Hepatocyte (in vitro differentiated cells): ENCODE data around the gene STK32C. TPM values are rescaled to one million over a fixed set of nuclear protein-coding genes. Genes with fewer than 3 reads are reported as not detected.

Experiments
- DNase-seq: peaks from one replicate; pipeline ENCODE4 v3.0.0-alpha.2; 2016; ENCODE audit warnings: low spot score
- H2AFZ ChIP-seq: fragments of 200-600 bp; sonication (generic); 2 replicates; pipeline ENCODE4 v1.6.0; 2016; ENCODE audit warnings: antibody characterized with exemption, mild to moderate bottlenecking
- H3K27ac ChIP-seq: fragments of 200-600 bp; sonication (generic); 2 replicates; pipeline ENCODE4 v1.5.1; 2016; ENCODE audit warnings: mild to moderate bottlenecking
- H3K27me3 ChIP-seq: fragments of 200-600 bp; sonication (generic); 2 replicates; pipeline ENCODE4 v1.6.1; 2016
- H3K36me3 ChIP-seq: fragments of 200-600 bp; sonication (generic); replicated peaks from 2 replicates; pipeline ENCODE4 v1.5.1; 2016; ENCODE audit warnings: low read depth; ENCODE audit not compliant: insufficient read depth
- H3K4me1 ChIP-seq: fragments of 200-600 bp; sonication (generic); 2 replicates; pipeline ENCODE4 v1.5.1; 2016; ENCODE audit warnings: mild to moderate bottlenecking, moderate library complexity; ENCODE audit not compliant: insufficient read depth
- H3K4me2 ChIP-seq: fragments of 200-600 bp; sonication (generic); 2 replicates; pipeline ENCODE4 v1.6.0; 2016
- H3K4me3 ChIP-seq: fragments of 200-600 bp; sonication (generic); 2 replicates; pipeline ENCODE4 v1.5.1; 2016; ENCODE audit warnings: mild to moderate bottlenecking
- H3K79me2 ChIP-seq: fragments of 200-600 bp; sonication (generic); 2 replicates; pipeline ENCODE4 v1.6.0; 2017; ENCODE audit warnings: mild to moderate bottlenecking
- H3K9me2 ChIP-seq: fragments of 200-600 bp; sonication (generic); replicated peaks from 2 replicates; pipeline ENCODE4 v1.6.0; 2017; ENCODE audit warnings: mild to moderate bottlenecking; ENCODE audit not compliant: insufficient read depth
- H3K9me3 ChIP-seq: fragments of 200-600 bp; sonication (generic); 2 replicates; pipeline ENCODE4 v1.5.1; 2016; ENCODE audit warnings: low read depth, mild to moderate bottlenecking
- H4K20me1 ChIP-seq: fragments of 200-600 bp; sonication (generic); 2 replicates; pipeline ENCODE4 v1.6.0; 2016; ENCODE audit warnings: mild to moderate bottlenecking; ENCODE audit not compliant: insufficient read depth, poor library complexity, severe bottlenecking
- EZH2 ChIP-seq: fragments of 200-600 bp; sonication (generic); IDR thresholded peaks from 2 replicates; pipeline ENCODE4 v1.6.1; 2016; ENCODE audit warnings: antibody characterized with exemption, mild to moderate bottlenecking, borderline replicate concordance
- EZH2phosphoT487 ChIP-seq: fragments of 200-600 bp; sonication (generic); IDR thresholded peaks from one replicate; pipeline ENCODE4 v1.6.1; 2018; ENCODE audit warnings: antibody characterized with exemption, mild to moderate bottlenecking, low read depth, moderate library complexity; ENCODE audit not compliant: unreplicated experiment, severe bottlenecking
- WGBS: methylation state at CpG from one replicate; pipeline ENCODE4 v1.1.6; 2016; ENCODE audit warnings: low lambda C conversion rate; ENCODE audit errors: missing lambda C conversion rate; 5-methylcytosine and 5-hydroxymethylcytosine counted together
- polyA plus RNA-seq: library from polyadenylated mRNA; unstranded; fragments of >200 nt; fragmentation: Nextera tagmentation; extraction: Ambion mirVana; gene quantifications from 2 replicates; pipeline ENCODE4 v1.2.1, GENCODE V29; 2016
- total RNA-seq: library from RNA; depleted of rRNA; stranded (reverse); fragments of >200 nt; gene quantifications from 2 replicates; pipeline ENCODE4 v1.2.3, GENCODE V29; 2014
- TF ChIP-seq, protein P1 (sequence below): fragments of 200-600 bp; sonication (generic); IDR thresholded peaks from 2 replicates; pipeline ENCODE4 v1.5.1; 2016; ENCODE audit warnings: antibody characterized with exemption, mild to moderate bottlenecking; ENCODE audit not compliant: poor library complexity

Gene STK32C
- total and polyA plus RNA-seq, 2 experiments from 2014 or later, result 7.9 to 12.2 TPM

DNA sequence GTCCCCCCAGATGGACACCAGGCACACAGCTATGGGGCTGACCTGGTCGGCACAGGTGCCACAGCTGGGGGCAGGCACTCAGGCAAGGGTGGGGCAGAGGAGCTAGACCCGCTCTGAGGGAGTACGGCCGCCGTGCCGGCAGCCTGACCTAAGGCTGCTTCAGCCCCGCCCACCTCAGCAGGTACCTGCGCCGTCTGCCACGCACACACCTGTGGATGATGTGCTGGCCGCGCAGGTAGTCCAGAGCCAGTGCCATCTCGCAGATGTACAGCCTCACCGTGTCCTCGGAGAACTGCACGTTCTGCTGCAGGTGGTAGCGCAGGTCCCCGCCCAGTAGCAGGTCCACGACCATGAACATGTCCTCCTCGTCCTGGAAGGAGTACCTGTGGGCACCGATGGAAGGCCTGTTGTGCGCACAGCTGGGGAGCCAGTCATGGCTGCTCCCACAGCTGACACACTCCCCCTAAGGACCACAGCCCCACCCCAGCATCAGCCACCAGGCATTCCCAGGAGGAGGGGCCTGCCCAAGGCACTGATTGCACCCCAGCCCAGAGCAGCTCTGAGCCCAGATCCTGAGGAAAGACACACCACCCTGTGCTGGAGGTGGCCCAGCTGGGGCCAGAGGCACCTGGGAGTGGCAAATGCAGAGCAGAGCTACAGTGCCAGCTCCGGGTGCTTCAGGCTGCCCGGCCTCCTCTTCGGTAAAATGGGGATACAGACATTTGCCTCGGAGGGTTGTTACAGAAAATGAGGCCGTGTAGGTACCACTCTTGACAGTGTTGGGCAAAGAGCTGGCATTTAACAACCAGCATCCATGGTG, 81.0 kb downstream of the STK32C start:
- Histone ChIP-seq H3K9me2 (no peaks in the 10 kb centered on the region), H3K27me3 (no peaks in the 10 kb centered on the region), H4K20me1 (no peaks in the 10 kb centered on the region), H3K27ac (no peak overlapping the region), H3K36me3 (no peaks in the 10 kb centered on the region), H2AFZ (no peak overlapping the region), H3K4me1 (peaks cover 4% of the 10 kb centered on the region), H3K9me3 (no peaks in the 10 kb centered on the region), H3K4me3 (no peak overlapping the region), H3K79me2 (no peaks in the 10 kb centered on the region), H3K4me2 (no peak overlapping the region)
- WGBS, result 93% methylated on average over 27 of the region's 27 CpGs
- TF ChIP-seq EZH2phosphoT487, result no peak
- TF ChIP-seq EZH2, result no peak
- TF ChIP-seq, protein P1, sequence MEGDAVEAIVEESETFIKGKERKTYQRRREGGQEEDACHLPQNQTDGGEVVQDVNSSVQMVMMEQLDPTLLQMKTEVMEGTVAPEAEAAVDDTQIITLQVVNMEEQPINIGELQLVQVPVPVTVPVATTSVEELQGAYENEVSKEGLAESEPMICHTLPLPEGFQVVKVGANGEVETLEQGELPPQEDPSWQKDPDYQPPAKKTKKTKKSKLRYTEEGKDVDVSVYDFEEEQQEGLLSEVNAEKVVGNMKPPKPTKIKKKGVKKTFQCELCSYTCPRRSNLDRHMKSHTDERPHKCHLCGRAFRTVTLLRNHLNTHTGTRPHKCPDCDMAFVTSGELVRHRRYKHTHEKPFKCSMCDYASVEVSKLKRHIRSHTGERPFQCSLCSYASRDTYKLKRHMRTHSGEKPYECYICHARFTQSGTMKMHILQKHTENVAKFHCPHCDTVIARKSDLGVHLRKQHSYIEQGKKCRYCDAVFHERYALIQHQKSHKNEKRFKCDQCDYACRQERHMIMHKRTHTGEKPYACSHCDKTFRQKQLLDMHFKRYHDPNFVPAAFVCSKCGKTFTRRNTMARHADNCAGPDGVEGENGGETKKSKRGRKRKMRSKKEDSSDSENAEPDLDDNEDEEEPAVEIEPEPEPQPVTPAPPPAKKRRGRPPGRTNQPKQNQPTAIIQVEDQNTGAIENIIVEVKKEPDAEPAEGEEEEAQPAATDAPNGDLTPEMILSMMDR, result no peak
- DNase-seq, result no peak

DNA sequence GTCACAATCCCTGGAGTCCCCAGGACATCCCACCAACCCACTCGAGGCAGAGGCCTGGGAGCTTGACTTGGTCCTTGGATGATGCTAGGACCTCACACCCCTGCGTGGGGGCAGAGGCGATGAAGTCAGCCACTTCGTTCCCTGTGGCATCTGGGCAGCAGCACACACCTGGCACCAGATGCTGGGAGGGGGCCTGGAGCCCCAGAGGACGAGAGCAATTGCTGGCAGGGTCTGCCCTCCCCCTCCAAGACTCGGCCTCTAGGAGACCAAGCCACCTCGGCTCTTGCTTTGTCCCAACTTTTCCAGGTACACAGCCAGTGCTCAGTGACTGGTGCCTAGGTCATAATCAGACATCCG, 81.9 kb downstream of the STK32C start:
- H2AFZ ChIP-seq, result no peak overlapping the region
- no peaks in the 10 kb centered on the region for H3K27me3 ChIP-seq
- H3K4me3 ChIP-seq, result no peak overlapping the region
- DNase-seq, result no peak
- H3K9me2 ChIP-seq, result no peaks in the 10 kb centered on the region
- 87% methylated on average over 8 of the region's 8 CpGs for WGBS
- no peak overlapping the region for H3K27ac ChIP-seq
- no peaks in the 10 kb centered on the region for H3K9me3 ChIP-seq
- H3K4me1 ChIP-seq, result peaks cover 4% of the 10 kb centered on the region
- H3K36me3 ChIP-seq, result no peaks in the 10 kb centered on the region
- H3K79me2 ChIP-seq, result no peaks in the 10 kb centered on the region
- H4K20me1 ChIP-seq, result no peaks in the 10 kb centered on the region
- no peak overlapping the region for H3K4me2 ChIP-seq
- TF ChIP-seq EZH2phosphoT487 (no peak), EZH2 (no peak)
- TF ChIP-seq, protein P1, result no peak

DNA sequence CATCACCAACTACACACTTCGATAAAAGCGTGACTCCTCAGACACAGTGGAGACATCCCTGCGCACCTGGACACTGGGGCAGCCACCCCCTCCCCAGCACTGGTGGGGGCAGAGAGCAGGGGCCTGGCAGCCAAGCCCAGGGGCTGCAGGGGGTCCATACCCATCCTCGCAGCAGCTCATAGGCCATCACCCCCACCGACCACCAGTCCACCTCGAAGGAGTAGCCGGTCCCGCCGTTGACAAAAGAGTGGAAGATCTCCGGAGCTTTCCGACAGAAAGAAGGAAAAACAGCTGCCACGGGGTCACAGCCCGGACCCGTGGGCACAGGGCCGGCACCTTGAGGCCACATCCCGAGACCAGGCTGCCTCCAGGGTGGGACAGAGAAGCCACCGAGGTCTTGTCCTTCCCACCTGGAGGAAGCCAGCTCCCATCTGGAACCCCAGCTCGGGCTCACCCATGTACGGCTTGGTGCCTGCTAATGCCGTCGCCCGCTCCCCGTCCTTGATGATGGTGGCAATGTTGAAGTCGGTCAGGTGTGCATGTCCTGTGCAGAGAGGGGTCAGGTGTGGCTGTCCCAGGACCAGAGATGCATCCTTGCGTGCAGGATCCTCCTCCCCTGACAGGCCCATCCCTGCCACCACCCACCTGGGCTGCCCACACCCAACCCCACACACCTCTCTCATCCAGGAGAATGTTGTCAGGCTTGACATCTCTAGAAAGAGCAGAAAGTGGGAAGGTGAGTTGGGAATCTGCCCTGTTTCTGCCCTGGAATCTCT, 82.5 kb downstream of the STK32C start:
- Histone ChIP-seq H3K4me3 (no peak overlapping the region), H3K4me2 (no peak overlapping the region), H4K20me1 (no peaks in the 10 kb centered on the region), H3K79me2 (no peaks in the 10 kb centered on the region), H3K4me1 (peaks cover 4% of the 10 kb centered on the region), H3K36me3 (no peaks in the 10 kb centered on the region), H3K9me3 (no peaks in the 10 kb centered on the region), H3K27ac (no peak overlapping the region), H2AFZ (no peak overlapping the region), H3K27me3 (no peaks in the 10 kb centered on the region), H3K9me2 (no peaks in the 10 kb centered on the region)
- DNase-seq, result no peak
- WGBS, result 90% methylated on average over 24 of the region's 25 CpGs
- TF ChIP-seq EZH2 (no peak), EZH2phosphoT487 (no peak)
- TF ChIP-seq, protein P1, result no peak
